WTC11 (cell line): ENCODE results near the gene ABCC4. TPM values are rescaled to one million over a fixed set of nuclear protein-coding genes. Genes with fewer than 3 reads are reported as not detected.

ENCODE experiments used
- ATAC-seq: fragments of 200-7000 bp; cut with Tn5 transposase; 2 replicates; pipeline ENCODE4 v1.10.0; 2021; ENCODE audit warnings: mild to moderate bottlenecking, moderate library complexity
- CTCF ChIA-PET: fragments of 300-600 bp; sonication (Branson Sonifier 250); formaldehyde crosslinking; loops from one replicate; lab custom pipeline; 2021; ENCODE audit warnings: antibody characterized with exemption; lab: Charles Lee
- POLR2A ChIA-PET: fragments of 350-600 bp; sonication (Branson Sonifier 250); formaldehyde crosslinking; loops from one replicate; lab custom pipeline; 2021; ENCODE audit warnings: antibody characterized with exemption; lab: Charles Lee
- DNase-seq: peaks from one replicate; pipeline ENCODE4 v3.0.0; 2021; ENCODE audit warnings: low spot score
- H3K27ac Mint-ChIP-seq: 2 replicates; pipeline ENCODE4 v1.8.0; 2021; ENCODE audit warnings: mixed read lengths
- H3K27me3 Mint-ChIP-seq: 2 replicates; pipeline ENCODE4 v1.8.0; 2021; ENCODE audit warnings: low read depth, mild to moderate bottlenecking, moderate library complexity, mixed read lengths
- H3K36me3 Mint-ChIP-seq: 2 replicates; pipeline ENCODE4 v1.8.0; 2021; ENCODE audit warnings: mixed read lengths
- H3K4me1 Mint-ChIP-seq: 2 replicates; pipeline ENCODE4 v1.8.0; 2022; ENCODE audit warnings: mixed read lengths
- H3K4me3 Mint-ChIP-seq: 2 replicates; pipeline ENCODE4 v1.8.0; 2021; ENCODE audit warnings: mild to moderate bottlenecking, moderate library complexity, mixed read lengths
- H3K9me3 Mint-ChIP-seq: 2 replicates; pipeline ENCODE4 v1.8.0; 2021; ENCODE audit warnings: mixed read lengths
- CREB1 ChIP-seq: sonication (generic); formaldehyde crosslinking; IDR thresholded peaks from 2 replicates; pipeline ENCODE4 v1.8.0; 2023; ENCODE audit warnings: mild to moderate bottlenecking, missing genetic modification reagents
- GTF2I ChIP-seq: fragments of 250-450 bp; sonication (Bioruptor Pico); conservative IDR thresholded peaks from 2 replicates; pipeline ENCODE4 v1.4.0; 2021; ENCODE audit warnings: mild to moderate bottlenecking
- IRF2 ChIP-seq: sonication (generic); formaldehyde crosslinking; IDR thresholded peaks from 2 replicates; pipeline ENCODE4 v1.8.0; 2022; ENCODE audit warnings: low read depth, missing genetic modification reagents, borderline replicate concordance
- NR1H2 ChIP-seq: sonication (generic); formaldehyde crosslinking; IDR thresholded peaks from 2 replicates; pipeline ENCODE4 v1.9.0; 2021; ENCODE audit warnings: mild to moderate bottlenecking, moderate library complexity, missing genetic modification reagents
- PRRX2 ChIP-seq: fragments of 250-450 bp; sonication (Bioruptor Pico); IDR thresholded peaks from 2 replicates; pipeline ENCODE4 v1.8.0; 2021; ENCODE audit warnings: mild to moderate bottlenecking
- RORB ChIP-seq: fragments of 250-450 bp; sonication (Bioruptor Pico); IDR thresholded peaks from 2 replicates; pipeline ENCODE4 v1.9.0; 2021; ENCODE audit warnings: mild to moderate bottlenecking
- SMAD4 ChIP-seq: sonication (generic); formaldehyde crosslinking; IDR thresholded peaks from 2 replicates; pipeline ENCODE4 v1.8.0; 2022; ENCODE audit warnings: mild to moderate bottlenecking, missing genetic modification reagents
- TEAD1 ChIP-seq: sonication (generic); formaldehyde crosslinking; IDR thresholded peaks from 2 replicates; pipeline ENCODE4 v1.8.0; 2022; ENCODE audit warnings: mild to moderate bottlenecking, missing genetic modification reagents
- ZNF232 ChIP-seq: sonication (generic); formaldehyde crosslinking; IDR thresholded peaks from 2 replicates; pipeline ENCODE4 v1.8.0; 2022; ENCODE audit warnings: mild to moderate bottlenecking, missing genetic modification reagents
- ZNF396 ChIP-seq: fragments of 250-450 bp; sonication (Bioruptor Pico); IDR thresholded peaks from 2 replicates; pipeline ENCODE4 v1.8.0; 2021; ENCODE audit warnings: mild to moderate bottlenecking, moderate library complexity, borderline replicate concordance
- ZNF671 ChIP-seq: fragments of 250-450 bp; sonication (Bioruptor Pico); IDR thresholded peaks from 2 replicates; pipeline ENCODE4 v1.8.0; 2021; ENCODE audit warnings: mild to moderate bottlenecking
- total RNA-seq: library from RNA; stranded (reverse); gene quantifications from 3 replicates; pipeline ENCODE4 v1.2.3, GENCODE V29; 2021
- TF ChIP-seq, protein P1 (sequence below): sonication (generic); formaldehyde crosslinking; IDR thresholded peaks from 2 replicates; pipeline ENCODE4 v1.8.1; 2023; ENCODE audit warnings: mild to moderate bottlenecking, missing genetic modification reagents
- TF ChIP-seq, protein P2 (sequence below): fragments of 250-450 bp; sonication (Bioruptor Pico); IDR thresholded peaks from 2 replicates; pipeline ENCODE4 v2.1.2; 2022; ENCODE audit warnings: mild to moderate bottlenecking, moderate library complexity
- TF ChIP-seq, protein P3 (sequence below): fragments of 250-450 bp; sonication (Bioruptor Pico); IDR thresholded peaks from 2 replicates; pipeline ENCODE4 v1.9.0; 2021; ENCODE audit warnings: mild to moderate bottlenecking, borderline replicate concordance
- TF ChIP-seq, protein P4 (sequence below): sonication (generic); formaldehyde crosslinking; IDR thresholded peaks from 2 replicates; pipeline ENCODE4 v1.8.1; 2022; ENCODE audit warnings: mild to moderate bottlenecking, moderate library complexity, missing genetic modification reagents

The ABCC4 gene
- total RNA-seq, 1 experiment from 2014 or later, result 7.2 TPM

DNA sequence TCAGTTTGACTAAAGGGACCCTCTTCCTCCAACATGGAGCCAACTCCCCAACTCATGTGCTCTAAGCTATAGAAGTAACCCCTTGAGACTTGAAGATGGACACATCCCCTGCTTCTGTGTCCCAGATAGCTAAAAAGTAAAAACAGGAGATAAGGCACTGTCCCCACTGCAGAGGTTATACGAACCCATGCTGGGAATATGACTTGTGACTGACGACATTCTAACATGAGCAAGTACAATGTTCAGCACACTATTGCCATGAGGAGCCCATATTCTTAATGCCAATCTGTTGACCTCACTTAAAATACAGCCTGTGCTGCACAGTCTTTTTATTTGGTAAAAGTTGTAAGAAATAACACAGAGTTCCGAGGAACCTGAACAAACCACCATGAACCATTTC lies 71.4 kb downstream of the ABCC4 start:
- ATAC-seq, result no peak
- H3K4me1 Mint-ChIP-seq, result no peaks in the 10 kb centered on the region
- DNase-seq, result no peak
- no peaks in the 10 kb centered on the region for H3K27me3 Mint-ChIP-seq
- H3K9me3 Mint-ChIP-seq, result no peaks in the 10 kb centered on the region
- POLR2A ChIA-PET, result no interaction called here
- H3K27ac Mint-ChIP-seq, result no peak overlapping the region
- TF ChIP-seq, protein P1, sequence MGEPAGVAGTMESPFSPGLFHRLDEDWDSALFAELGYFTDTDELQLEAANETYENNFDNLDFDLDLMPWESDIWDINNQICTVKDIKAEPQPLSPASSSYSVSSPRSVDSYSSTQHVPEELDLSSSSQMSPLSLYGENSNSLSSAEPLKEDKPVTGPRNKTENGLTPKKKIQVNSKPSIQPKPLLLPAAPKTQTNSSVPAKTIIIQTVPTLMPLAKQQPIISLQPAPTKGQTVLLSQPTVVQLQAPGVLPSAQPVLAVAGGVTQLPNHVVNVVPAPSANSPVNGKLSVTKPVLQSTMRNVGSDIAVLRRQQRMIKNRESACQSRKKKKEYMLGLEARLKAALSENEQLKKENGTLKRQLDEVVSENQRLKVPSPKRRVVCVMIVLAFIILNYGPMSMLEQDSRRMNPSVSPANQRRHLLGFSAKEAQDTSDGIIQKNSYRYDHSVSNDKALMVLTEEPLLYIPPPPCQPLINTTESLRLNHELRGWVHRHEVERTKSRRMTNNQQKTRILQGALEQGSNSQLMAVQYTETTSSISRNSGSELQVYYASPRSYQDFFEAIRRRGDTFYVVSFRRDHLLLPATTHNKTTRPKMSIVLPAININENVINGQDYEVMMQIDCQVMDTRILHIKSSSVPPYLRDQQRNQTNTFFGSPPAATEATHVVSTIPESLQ (CRISPR knock-in tag), result no peak
- no peak for TF ChIP-seq ZNF671
- TF ChIP-seq, protein P2, sequence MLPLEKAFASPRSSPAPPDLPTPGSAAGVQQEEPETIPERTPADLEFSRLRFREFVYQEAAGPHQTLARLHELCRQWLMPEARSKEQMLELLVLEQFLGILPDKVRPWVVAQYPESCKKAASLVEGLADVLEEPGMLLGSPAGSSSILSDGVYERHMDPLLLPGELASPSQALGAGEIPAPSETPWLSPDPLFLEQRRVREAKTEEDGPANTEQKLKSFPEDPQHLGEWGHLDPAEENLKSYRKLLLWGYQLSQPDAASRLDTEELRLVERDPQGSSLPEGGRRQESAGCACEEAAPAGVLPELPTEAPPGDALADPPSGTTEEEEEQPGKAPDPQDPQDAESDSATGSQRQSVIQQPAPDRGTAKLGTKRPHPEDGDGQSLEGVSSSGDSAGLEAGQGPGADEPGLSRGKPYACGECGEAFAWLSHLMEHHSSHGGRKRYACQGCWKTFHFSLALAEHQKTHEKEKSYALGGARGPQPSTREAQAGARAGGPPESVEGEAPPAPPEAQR (CRISPR knock-in tag), result no peak
- TF ChIP-seq RORB (CRISPR knock-in tag), result no peak
- TF ChIP-seq, protein P3, sequence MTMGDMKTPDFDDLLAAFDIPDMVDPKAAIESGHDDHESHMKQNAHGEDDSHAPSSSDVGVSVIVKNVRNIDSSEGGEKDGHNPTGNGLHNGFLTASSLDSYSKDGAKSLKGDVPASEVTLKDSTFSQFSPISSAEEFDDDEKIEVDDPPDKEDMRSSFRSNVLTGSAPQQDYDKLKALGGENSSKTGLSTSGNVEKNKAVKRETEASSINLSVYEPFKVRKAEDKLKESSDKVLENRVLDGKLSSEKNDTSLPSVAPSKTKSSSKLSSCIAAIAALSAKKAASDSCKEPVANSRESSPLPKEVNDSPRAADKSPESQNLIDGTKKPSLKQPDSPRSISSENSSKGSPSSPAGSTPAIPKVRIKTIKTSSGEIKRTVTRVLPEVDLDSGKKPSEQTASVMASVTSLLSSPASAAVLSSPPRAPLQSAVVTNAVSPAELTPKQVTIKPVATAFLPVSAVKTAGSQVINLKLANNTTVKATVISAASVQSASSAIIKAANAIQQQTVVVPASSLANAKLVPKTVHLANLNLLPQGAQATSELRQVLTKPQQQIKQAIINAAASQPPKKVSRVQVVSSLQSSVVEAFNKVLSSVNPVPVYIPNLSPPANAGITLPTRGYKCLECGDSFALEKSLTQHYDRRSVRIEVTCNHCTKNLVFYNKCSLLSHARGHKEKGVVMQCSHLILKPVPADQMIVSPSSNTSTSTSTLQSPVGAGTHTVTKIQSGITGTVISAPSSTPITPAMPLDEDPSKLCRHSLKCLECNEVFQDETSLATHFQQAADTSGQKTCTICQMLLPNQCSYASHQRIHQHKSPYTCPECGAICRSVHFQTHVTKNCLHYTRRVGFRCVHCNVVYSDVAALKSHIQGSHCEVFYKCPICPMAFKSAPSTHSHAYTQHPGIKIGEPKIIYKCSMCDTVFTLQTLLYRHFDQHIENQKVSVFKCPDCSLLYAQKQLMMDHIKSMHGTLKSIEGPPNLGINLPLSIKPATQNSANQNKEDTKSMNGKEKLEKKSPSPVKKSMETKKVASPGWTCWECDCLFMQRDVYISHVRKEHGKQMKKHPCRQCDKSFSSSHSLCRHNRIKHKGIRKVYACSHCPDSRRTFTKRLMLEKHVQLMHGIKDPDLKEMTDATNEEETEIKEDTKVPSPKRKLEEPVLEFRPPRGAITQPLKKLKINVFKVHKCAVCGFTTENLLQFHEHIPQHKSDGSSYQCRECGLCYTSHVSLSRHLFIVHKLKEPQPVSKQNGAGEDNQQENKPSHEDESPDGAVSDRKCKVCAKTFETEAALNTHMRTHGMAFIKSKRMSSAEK (CRISPR knock-in tag), result no peak
- no peak for TF ChIP-seq TEAD1 (CRISPR knock-in tag)
- TF ChIP-seq, protein P4, sequence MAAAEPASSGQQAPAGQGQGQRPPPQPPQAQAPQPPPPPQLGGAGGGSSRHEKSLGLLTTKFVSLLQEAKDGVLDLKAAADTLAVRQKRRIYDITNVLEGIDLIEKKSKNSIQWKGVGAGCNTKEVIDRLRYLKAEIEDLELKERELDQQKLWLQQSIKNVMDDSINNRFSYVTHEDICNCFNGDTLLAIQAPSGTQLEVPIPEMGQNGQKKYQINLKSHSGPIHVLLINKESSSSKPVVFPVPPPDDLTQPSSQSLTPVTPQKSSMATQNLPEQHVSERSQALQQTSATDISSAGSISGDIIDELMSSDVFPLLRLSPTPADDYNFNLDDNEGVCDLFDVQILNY (CRISPR knock-in tag), result no peak
- no peak for TF ChIP-seq PRRX2 (CRISPR knock-in tag)
- no peak for TF ChIP-seq IRF2 (CRISPR knock-in tag)
- TF ChIP-seq GTF2I (CRISPR knock-in tag), result no peak
- TF ChIP-seq ZNF232, result no peak
- no peak for TF ChIP-seq NR1H2 (CRISPR knock-in tag)
- TF ChIP-seq ZNF396 (CRISPR knock-in tag), result no peak
- TF ChIP-seq CREB1 (CRISPR knock-in tag), result no peak
- TF ChIP-seq, all 79 proteins: peak for 0
- Mint-ChIP-seq H3K36me3 (no peaks in the 10 kb centered on the region), H3K4me3 (no peak overlapping the region)
- CTCF ChIA-PET, result interaction anchor here (1.2 kb wide), 2 partner anchors 38 to 175 kb away, joined by 3 read pairs; no protein-coding TSS in a partner anchor

DNA sequence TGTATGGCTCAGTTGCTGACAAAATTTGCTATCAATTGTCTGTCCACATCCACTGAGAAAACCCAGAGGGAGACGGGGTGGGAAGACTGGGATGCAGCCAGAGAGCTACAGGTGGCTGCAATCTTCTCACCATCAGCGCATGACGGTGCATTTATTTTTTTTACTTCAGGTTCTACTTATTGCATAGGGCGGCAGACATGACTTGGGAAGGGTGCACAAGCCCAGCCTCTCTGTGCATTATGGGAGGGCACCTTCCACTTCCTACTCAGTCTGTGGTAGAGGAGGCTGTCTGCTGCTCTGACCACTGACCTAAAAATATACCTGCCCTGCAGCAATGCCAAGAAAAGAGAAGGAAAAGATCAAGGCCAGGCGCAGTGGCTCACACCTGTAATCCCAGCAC lies 73.1 kb downstream of the ABCC4 start:
- Mint-ChIP-seq H3K27ac (no peak overlapping the region), H3K36me3 (no peaks in the 10 kb centered on the region), H3K4me3 (no peak overlapping the region), H3K4me1 (no peaks in the 10 kb centered on the region), H3K9me3 (no peaks in the 10 kb centered on the region), H3K27me3 (no peaks in the 10 kb centered on the region)
- ChIA-PET POLR2A (no interaction called here), CTCF (no interaction called here)
- DNase-seq, result no peak
- ATAC-seq, result no peak
- TF ChIP-seq SMAD4, result no peak
- no peak for TF ChIP-seq IRF2 (CRISPR knock-in tag)
